Keratinocyte (primary cell): ENCODE data around the gene ADPRS.

Source experiments
- CTCF ChIP-seq, 3 experiments: IDR thresholded peaks in 1 of 3; conservative IDR thresholded peaks in 1 of 3; optimal IDR thresholded peaks in 1 of 3; 2 replicates in 2 of 3; 3 replicates in 1 of 3; pipeline versions ENCODE3 to v1.5.1; 2011; ENCODE audit warnings: low read length in 3 of 3, mild to moderate bottlenecking in 3 of 3, moderate library complexity in 2 of 3, control low read depth in 1 of 3, inconsistent platforms in 1 of 3; ENCODE audit not compliant: insufficient read depth in 2 of 3; ENCODE audit errors: extremely low read depth in 1 of 3
- EZH2 ChIP-seq: IDR thresholded peaks from one replicate; pipeline ENCODE4 v1.6.1; 2012; ENCODE audit warnings: inconsistent platforms, mild to moderate bottlenecking, low read length, moderate library complexity

- TF ChIP-seq CTCF (optimal IDR thresholded peaks at IDR 0.05 in 1 of 3, IDR thresholded peaks at IDR 0.05 in 1 of 3, conservative IDR thresholded peaks at IDR 0.05 in 1 of 3; ENCODE audit: extremely low read depth in 1 of 3, insufficient read depth in 2 of 3, low read length in 3 of 3) (no peak), EZH2 (no peak)
Observed at GRCh38 chr1:36093226-36093625, 4.5 kb downstream of the ADPRS start.
